GM12875 (cell line): ENCODE data around the gene LDB2.
"Not testable (repeated sequence)": the region's sequence is repeated elsewhere in the genome, so short reads cannot be mapped to it uniquely, and the experiment has no call there.

Experiments used
- H3K4me3 ChIP-seq: one replicate; pipeline ENCODE4 v1.5.1; 2011; ENCODE audit warnings: low read depth, low read length, control low read depth
- CTCF ChIP-seq: IDR thresholded peaks from 2 replicates; pipeline ENCODE4 v1.5.1; 2011; ENCODE audit warnings: low read depth, mild to moderate bottlenecking, control low read depth, inconsistent platforms, low read length, moderate library complexity, borderline replicate concordance; ENCODE audit not compliant: insufficient read depth

LDB2 gene

GRCh38 chr4:16544251-16544721, 354.2 kb downstream of the LDB2 start:
- TF ChIP-seq CTCF = no peak
- no peak overlapping the region for H3K4me3 ChIP-seq

GRCh38 chr4:16537926-16538325, 360.5 kb downstream of the LDB2 start:
- no peak overlapping the region for H3K4me3 ChIP-seq
- no peak for TF ChIP-seq CTCF

GRCh38 chr4:16532240-16532970, 366.0 kb downstream of the LDB2 start:
- no peak for TF ChIP-seq CTCF
- H3K4me3 ChIP-seq = no peak overlapping the region

GRCh38 chr4:16530688-16531635, 367.5 kb downstream of the LDB2 start:
- H3K4me3 ChIP-seq = no peak overlapping the region
- no peak for TF ChIP-seq CTCF

- TF ChIP-seq CTCF = no peak
- no peak overlapping the region for H3K4me3 ChIP-seq
Observed at GRCh38 chr4:16524911-16525554, 373.4 kb downstream of the LDB2 start.

GRCh38 chr4:16524406-16524805, 374.0 kb downstream of the LDB2 start:
- no peak overlapping the region for H3K4me3 ChIP-seq
- no peak for TF ChIP-seq CTCF

- not testable (repeated sequence) for H3K4me3 ChIP-seq
Observed at GRCh38 chr4:16523526-16523925, 374.9 kb downstream of the LDB2 start.
